Urothelium cell line (cell line): Measurements from ENCODE around the gene BTBD10.
"Not testable (repeated sequence)": the region's sequence is repeated elsewhere in the genome, so short reads cannot be mapped to it uniquely, and the experiment has no call there.

ENCODE experiments used
- DNase-seq: peaks from one replicate; pipeline ENCODE4 v3.0.0; 2011; ENCODE audit warnings: low spot score, mixed read lengths
- FAIRE-seq: peaks from 2 replicates; lab custom pipeline; 2011; peaks lifted over from hg19 to GRCh38; lab: Jason Lieb, UNC

BTBD10 gene

GRCh38 chr11:13445588-13445987, 17.4 kb downstream of the BTBD10 start:
- DNase-seq (no peak), FAIRE-seq (no peak)

- no peak for FAIRE-seq
- peak; percentile 6 for DNase-seq
These were observed 22.7 kb downstream of the BTBD10 start for GRCh38 chr11:13440100-13440855.

GRCh38 chr11:13438291-13438690, 24.7 kb downstream of the BTBD10 start:
- DNase-seq (no peak), FAIRE-seq (no peak)

- FAIRE-seq, DNase-seq: not testable (repeated sequence)
These were observed 26.2 kb downstream of the BTBD10 start for GRCh38 chr11:13436836-13437235.

GRCh38 chr11:13434247-13435205, 28.5 kb downstream of the BTBD10 start:
- DNase-seq (no peak), FAIRE-seq (no peak)

- no peak for FAIRE-seq
- DNase-seq = no peak
These were observed 29.6 kb downstream of the BTBD10 start for GRCh38 chr11:13433437-13433836.

- no peak for FAIRE-seq
These were observed 33.2 kb downstream of the BTBD10 start for GRCh38 chr11:13429836-13430235.

GRCh38 chr11:13429288-13429687, 33.7 kb downstream of the BTBD10 start:
- FAIRE-seq = no peak
- no peak for DNase-seq

More at GRCh38 chr11:13429836-13430235, 33.2 kb downstream of the BTBD10 start:
- no peak for DNase-seq

- FAIRE-seq (no peak), DNase-seq (no peak)
These were observed 35.6 kb downstream of the BTBD10 start for GRCh38 chr11:13427440-13427839.

- DNase-seq = no peak
- FAIRE-seq = no peak
These were observed 39.6 kb downstream of the BTBD10 start for GRCh38 chr11:13423372-13423771.

- DNase-seq = no peak
- FAIRE-seq = no peak
These were observed 41.5 kb downstream of the BTBD10 start for GRCh38 chr11:13421561-13421960.

- FAIRE-seq (no peak), DNase-seq (no peak)
These were observed 47.8 kb downstream of the BTBD10 start for GRCh38 chr11:13415201-13415600.

- DNase-seq (no peak), FAIRE-seq (no peak)
These were observed 57.8 kb downstream of the BTBD10 start for GRCh38 chr11:13405220-13405619.

GRCh38 chr11:13398335-13398734, 64.7 kb downstream of the BTBD10 start:
- not testable (repeated sequence) for DNase-seq, FAIRE-seq

GRCh38 chr11:13391217-13391616, 71.8 kb downstream of the BTBD10 start:
- no peak for DNase-seq
- no peak for FAIRE-seq

- no peak for DNase-seq
- no peak for FAIRE-seq
These were observed 74.3 kb downstream of the BTBD10 start for GRCh38 chr11:13388741-13389140.

GRCh38 chr11:13386567-13386966, 76.5 kb downstream of the BTBD10 start:
- DNase-seq (no peak), FAIRE-seq (no peak)

GRCh38 chr11:13384908-13385640, 77.9 kb downstream of the BTBD10 start:
- DNase-seq (peak; percentile 38), FAIRE-seq (no peak)

- no peak for DNase-seq
- FAIRE-seq = no peak
These were observed 80.3 kb downstream of the BTBD10 start for GRCh38 chr11:13382751-13383150.

GRCh38 chr11:13380731-13381130, 82.3 kb downstream of the BTBD10 start:
- FAIRE-seq = no peak
- no peak for DNase-seq

- FAIRE-seq (no peak), DNase-seq (no peak)
These were observed 84.7 kb downstream of the BTBD10 start for GRCh38 chr11:13378316-13378715.
